ENCODE measurements around the gene ARSG. TPM values are rescaled to one million over a fixed set of nuclear protein-coding genes. Genes with fewer than 3 reads are reported as not detected.

ARSG gene
- total RNA-seq, 1 donor from 2014 or later, result 2.4 TPM

DNA sequence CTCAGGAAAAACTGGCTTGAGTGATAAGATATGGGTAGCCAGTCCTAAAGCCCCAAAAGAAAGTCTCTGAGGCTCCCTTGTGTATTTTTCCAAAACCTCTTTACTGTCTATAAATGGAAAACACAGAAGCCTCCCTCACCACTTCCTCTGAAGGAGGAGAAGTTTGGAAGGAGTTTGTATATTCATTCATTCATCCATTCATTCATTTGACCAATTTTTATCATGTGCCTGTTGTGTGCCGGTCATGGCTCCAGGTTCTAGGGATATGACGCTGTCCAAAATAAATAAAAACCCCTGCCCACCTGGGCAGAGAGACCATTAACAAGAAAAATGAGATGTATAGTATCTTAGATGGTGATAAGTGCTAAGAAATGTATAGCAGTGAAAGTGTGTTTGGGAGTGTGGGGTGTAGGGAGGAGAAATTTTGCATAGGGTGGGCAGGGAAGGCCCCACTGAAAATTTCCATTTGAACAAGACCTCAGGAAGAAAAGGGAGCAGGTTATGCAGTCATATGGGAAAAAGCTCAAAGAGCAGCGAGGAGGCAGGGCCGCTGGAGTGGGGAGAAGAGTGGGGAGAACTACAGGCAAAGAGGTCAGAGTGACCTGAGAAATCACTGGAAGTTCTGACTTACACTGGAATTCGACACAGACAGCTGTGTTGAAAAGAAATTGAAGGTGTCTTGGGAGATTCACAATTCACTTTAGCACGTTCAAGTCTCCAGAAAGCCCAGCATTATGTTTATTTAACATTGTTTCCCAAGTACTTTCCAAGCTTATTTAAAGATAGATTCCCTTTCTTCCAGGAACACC lies 172.1 kb downstream of the ARSG start:
- no peak for DNase-seq (ENCODE audit: low read depth in 2 of 2)

DNA sequence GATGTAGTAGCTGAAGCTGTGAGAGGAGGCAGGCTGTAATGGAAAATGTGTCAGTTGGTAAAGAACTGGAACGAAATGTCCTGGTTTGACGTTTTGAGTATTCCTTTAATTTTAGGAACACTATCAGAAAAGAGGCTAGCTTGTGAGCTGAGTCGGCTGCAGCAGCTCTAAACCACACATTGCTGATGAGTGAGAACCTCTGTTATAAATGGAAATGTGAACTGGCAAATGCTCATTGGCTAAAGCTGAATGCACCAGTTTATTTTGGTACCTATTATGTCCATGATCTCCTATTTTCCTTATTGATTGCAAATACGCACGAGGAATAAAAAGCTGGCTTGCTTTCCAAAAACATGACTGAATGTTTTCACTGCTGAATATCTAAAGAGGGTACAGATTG lies 177.0 kb downstream of the ARSG start:
- DNase-seq (ENCODE audit: low read depth in 2 of 2), result no peak

DNA sequence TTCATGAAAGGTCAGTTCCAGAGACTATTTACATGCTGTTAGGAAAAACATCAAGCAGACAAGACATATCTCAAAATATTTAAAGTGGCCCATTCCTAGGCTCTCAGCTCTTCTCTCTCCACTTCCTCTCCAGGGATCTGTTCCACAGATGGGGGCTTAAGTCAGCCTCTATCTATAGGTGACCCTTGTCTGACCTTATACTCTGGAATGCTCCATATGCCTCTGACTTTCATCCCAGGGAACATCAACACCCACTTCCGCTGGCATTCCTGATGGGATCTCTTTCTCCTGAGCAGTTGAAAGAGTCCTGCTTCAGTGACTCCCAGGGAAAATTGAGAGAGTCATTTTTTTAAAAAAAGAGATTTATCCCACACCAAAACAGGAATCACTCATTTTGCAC lies 177.5 kb downstream of the ARSG start:
- peak in 1 of 2 donors; percentile 28 for DNase-seq (ENCODE audit: low read depth in 2 of 2)

Other genes with a start within 250 kb of the ARSG start
- gene AMZ2, start 43.5 kb upstream of the ARSG start, total RNA-seq, result 28.8 and 33.8 TPM in 2 replicates
- gene SLC16A6, start 368 bp upstream of the ARSG start, total RNA-seq, result 0.22 and 1.6 TPM in 2 replicates
- gene WIPI1, start 166.0 kb downstream of the ARSG start, total RNA-seq, result 49.5 and 96.8 TPM in 2 replicates
- 225 and 352 TPM in 2 replicates for gene PRKAR1A, start 220.9 kb downstream of the ARSG start, total RNA-seq

Data from lung microvascular endothelial cell (primary cell).